GM10248 (cell line): ENCODE data around the gene UTRN.

Experiments
- CTCF ChIA-PET: fragments of 300-600 bp; sonication (Branson Sonifier 250); formaldehyde crosslinking; extraction: SDS; loops from one replicate; lab custom pipeline; 2021; ENCODE audit warnings: antibody characterized with exemption; lab: Yijun Ruan, JAX
- POLR2A ChIA-PET: fragments of 350-650 bp; sonication (Branson Sonifier 250); formaldehyde crosslinking; extraction: SDS; loops from one replicate; lab custom pipeline; 2020; ENCODE audit warnings: antibody characterized with exemption; lab: Yijun Ruan, JAX
- DNase-seq: peaks from one replicate; pipeline ENCODE4 v3.0.0; 2012; ENCODE audit errors: extremely low spot score
- TF ChIP-seq, protein P1 (sequence below): IDR thresholded peaks from 2 replicates; pipeline ENCODE4 v1.5.1; 2012; ENCODE audit warnings: mild to moderate bottlenecking, low read depth; ENCODE audit errors: extremely low read depth, missing control alignments, control extremely low read depth

The UTRN gene

GRCh38 chr6:144265390-144265789, 19.7 kb upstream of the UTRN start:
- DNase-seq, result peak; percentile 70
- CTCF ChIA-PET, result interaction anchor here (1.0 to 1.7 kb wide), 4 partner anchors 9 to 215 kb away, joined by 3 to 5 read pairs (median 4); no protein-coding TSS in a partner anchor
- POLR2A ChIA-PET, result no interaction called here
- TF ChIP-seq, protein P1, sequence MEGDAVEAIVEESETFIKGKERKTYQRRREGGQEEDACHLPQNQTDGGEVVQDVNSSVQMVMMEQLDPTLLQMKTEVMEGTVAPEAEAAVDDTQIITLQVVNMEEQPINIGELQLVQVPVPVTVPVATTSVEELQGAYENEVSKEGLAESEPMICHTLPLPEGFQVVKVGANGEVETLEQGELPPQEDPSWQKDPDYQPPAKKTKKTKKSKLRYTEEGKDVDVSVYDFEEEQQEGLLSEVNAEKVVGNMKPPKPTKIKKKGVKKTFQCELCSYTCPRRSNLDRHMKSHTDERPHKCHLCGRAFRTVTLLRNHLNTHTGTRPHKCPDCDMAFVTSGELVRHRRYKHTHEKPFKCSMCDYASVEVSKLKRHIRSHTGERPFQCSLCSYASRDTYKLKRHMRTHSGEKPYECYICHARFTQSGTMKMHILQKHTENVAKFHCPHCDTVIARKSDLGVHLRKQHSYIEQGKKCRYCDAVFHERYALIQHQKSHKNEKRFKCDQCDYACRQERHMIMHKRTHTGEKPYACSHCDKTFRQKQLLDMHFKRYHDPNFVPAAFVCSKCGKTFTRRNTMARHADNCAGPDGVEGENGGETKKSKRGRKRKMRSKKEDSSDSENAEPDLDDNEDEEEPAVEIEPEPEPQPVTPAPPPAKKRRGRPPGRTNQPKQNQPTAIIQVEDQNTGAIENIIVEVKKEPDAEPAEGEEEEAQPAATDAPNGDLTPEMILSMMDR, result no peak

DNA sequence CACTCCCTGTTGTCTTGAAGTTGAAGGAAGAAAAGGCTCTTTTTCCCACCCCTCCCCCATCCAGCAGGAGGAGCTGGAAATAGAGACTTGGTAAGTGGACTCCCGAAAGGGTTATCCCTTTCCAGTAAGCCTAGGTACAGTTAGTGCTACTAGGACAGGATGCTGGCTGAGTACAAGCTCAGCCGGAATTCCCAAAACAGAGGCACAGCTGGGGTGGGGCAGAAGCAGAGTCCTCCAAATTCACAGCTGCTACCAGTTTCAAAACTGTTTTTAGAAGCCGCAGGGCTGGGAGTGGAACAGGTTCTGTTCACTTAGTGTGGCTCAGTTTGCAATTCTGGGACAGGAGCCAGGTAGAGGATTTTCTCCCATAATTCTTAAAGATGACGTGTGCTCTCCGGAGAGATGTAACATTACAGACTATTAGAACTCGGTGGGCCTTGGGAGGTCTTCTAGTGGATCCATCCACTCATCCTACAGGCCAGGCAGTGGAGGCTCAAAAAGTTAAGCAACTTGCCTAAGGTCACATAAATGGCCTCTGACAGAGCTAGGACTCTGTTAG, 19.0 kb upstream of the UTRN start:
- TF ChIP-seq, protein P1, result no peak
- ChIA-PET POLR2A (no interaction called here), CTCF (interaction anchor here (1.0 to 1.7 kb wide), 5 partner anchors 10 to 215 kb away, joined by 3 to 5 read pairs (median 4); no protein-coding TSS in a partner anchor)
- DNase-seq, result no peak

GRCh38 chr6:144268794-144269349, 16.3 kb upstream of the UTRN start:
- no peak for DNase-seq
- ChIA-PET CTCF (no interaction called here), POLR2A (no interaction called here)
- TF ChIP-seq, protein P1, result no peak

GRCh38 chr6:144277174-144277573, 8.0 kb upstream of the UTRN start:
- CTCF ChIA-PET, result interaction anchor here (0.8 to 2.0 kb wide), 2 partner anchors 11 to 44 kb away, joined by 3 to 4 read pairs; no protein-coding TSS in a partner anchor
- no peak for DNase-seq
- TF ChIP-seq, protein P1, result no peak
- POLR2A ChIA-PET, result no interaction called here

DNA sequence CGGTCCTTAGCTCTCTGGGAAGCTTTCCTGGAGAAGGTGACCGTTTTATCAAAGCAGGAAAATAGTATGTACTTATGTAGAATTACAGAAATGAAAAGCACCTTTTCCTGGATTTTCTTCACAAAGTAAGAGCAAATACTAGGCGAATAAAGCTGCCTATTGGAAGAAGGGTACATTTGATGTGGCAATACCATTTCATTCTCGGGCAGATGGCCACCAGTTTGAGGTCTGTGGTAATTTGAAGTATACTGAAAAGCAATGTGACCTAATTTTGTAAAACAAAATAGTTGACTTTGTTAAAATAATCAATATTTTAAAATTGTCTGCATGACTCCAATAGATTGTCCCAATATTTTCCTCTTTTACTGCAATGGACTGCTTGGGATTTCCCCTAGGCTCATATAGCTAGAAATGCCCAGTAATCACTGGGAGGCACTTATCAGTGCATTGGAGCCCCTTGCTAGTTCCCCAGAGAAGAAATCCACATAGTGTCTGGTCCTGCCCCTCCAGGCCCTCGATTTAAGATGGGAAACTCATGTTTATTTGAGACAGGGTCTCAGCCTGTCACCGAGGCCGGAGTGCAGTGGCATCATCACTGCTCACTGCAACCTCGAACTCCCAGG, 7.4 kb upstream of the UTRN start:
- TF ChIP-seq, protein P1, result no peak
- CTCF ChIA-PET, result interaction anchor here (0.8 to 2.0 kb wide), 3 partner anchors 12 to 44 kb away, joined by 3 to 4 read pairs (median 4); no protein-coding TSS in a partner anchor
- no peak for DNase-seq
- POLR2A ChIA-PET, result no interaction called here

DNA sequence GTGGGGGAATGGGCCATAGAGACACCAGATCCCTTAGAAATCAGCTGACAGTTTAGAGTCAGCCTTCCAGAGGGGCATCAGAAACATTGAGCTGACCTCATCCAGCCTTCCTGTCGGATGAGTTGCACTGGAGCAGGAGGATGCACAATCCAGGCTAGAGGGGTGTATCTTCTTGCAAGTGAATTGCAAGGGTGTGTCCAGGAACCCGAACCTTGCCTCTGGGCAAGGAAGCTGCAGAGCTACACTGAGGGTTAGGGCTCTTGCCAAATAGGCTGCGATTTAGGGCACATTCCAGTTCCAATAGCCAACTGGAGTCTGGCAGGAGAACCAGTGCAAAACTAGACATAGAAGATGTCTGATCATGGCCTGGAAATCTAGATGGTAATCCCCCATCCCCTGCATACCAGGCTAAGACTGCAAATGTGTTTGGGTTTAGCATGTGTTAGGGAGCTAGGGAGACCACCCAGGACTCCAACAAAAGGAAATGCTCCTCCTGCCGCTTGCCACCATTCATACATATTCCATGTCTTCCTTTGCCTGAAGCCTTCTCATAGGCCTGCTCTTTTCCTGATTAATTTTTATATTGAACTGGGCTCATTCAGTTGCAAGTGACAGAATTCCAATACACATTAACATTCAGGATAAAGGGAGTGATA, 6.3 kb upstream of the UTRN start:
- ChIA-PET POLR2A (no interaction called here), CTCF (interaction anchor here (0.8 to 2.0 kb wide), 2 partner anchors 9 to 13 kb away, joined by 3 to 4 read pairs; no protein-coding TSS in a partner anchor)
- TF ChIP-seq, protein P1, result no peak
- no peak for DNase-seq
